Measurements from ENCODE around the gene SCD5.

Gene SCD5

DNA sequence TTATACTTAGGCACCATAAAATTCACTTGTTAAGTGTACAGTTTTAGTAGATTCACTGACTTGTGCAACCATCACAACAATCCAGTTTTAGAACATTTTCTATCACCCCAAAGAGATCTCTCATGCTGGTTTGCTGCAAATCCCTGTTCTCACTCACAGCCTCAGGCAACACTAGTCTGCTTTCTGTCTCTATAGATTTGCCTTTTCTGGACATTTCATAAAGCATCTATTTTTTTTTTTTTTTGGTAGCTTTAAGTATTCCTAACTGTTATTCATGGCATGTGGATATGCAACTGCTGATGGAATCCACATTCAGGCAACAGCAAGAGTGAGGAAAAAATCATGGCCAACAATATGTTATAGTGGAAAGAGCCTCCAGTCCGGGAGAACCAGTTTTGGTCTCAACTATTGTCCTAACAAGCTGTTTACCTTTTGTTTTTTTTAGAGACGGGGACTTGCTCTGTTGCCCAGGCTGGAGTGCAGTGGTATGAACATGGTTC lies 209.8 kb downstream of the SCD5 start:
- DNase-seq (ENCODE audit: low spot score) = no peak

GRCh38 chr4:82587826-82588540 lies 210.6 kb downstream of the SCD5 start:
- no peak for DNase-seq (ENCODE audit: low spot score)

DNA sequence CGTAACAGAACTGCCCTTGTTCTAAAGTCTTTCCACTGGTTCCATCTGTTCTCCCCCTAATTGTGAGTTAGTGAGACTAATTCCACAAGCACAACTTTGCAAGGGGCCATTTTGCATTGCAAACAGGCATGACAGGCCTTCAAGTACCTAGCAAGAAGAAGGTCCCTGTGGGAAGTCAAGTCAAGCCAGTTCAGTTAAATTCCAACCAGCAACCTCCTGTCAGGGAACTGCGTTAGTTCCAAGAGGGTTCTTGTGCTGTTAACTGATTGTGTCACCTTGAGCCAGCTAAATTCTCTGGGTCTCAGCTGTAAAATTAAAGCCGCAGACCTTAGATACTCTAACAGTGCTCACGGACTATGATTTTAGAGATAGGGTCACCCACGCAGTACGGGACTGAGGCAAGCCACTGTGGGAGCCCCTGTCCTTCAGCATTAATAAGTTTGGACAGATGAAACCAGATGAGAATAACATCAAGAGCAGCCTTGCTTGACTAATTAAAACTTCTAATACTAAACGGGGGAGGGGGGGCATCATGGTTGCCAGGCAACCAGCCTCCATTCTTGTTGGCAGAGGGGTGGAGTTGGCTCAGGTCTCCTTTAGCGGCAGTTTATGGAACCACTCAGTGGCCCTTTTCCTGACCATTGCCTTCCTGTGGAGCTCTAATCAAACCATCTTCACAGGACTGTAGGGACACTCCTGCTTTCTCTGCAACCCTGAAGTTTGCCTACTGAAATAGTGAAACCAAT lies 212.7 kb downstream of the SCD5 start:
- DNase-seq (ENCODE audit: low spot score) = no peak

DNA sequence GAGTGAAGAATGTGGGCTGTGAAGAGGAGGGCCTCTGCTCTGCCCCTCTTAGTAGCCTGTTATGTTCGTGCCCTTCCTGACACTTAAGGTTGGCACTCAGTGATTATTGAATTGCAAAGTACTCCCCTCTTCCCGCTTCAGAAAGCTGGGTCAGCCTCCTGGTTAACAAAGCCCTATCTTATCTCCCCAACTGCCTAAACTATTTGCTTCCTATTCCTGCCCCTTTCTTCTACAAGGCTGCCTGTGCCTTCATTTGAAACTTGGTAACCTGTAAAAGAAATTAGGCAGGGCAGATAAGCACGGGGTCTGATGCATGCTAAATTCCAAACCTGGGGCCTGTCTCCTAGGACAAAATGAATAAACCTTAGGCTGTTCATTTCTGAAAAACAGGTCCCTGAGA lies 213.7 kb downstream of the SCD5 start:
- DNase-seq (ENCODE audit: low spot score) = no peak

- no peak for DNase-seq (ENCODE audit: low spot score)
Measured at GRCh38 chr4:82583897-82584587, 214.6 kb downstream of the SCD5 start.

GRCh38 chr4:82579932-82580331 lies 218.7 kb downstream of the SCD5 start:
- no peak for DNase-seq (ENCODE audit: low spot score)

All from NAMALWA (cell line).